ELF-1 (cell line): ENCODE data around the gene MAP3K15.
A peak's percentile ranks its signal among the peaks of the same experiment; 100 is the strongest.

ENCODE experiments used
- DNase-seq: peaks from one replicate; pipeline ENCODE4 v3.0.0-alpha.2; 2016; ENCODE audit warnings: low read depth, low spot score

Gene MAP3K15

DNA sequence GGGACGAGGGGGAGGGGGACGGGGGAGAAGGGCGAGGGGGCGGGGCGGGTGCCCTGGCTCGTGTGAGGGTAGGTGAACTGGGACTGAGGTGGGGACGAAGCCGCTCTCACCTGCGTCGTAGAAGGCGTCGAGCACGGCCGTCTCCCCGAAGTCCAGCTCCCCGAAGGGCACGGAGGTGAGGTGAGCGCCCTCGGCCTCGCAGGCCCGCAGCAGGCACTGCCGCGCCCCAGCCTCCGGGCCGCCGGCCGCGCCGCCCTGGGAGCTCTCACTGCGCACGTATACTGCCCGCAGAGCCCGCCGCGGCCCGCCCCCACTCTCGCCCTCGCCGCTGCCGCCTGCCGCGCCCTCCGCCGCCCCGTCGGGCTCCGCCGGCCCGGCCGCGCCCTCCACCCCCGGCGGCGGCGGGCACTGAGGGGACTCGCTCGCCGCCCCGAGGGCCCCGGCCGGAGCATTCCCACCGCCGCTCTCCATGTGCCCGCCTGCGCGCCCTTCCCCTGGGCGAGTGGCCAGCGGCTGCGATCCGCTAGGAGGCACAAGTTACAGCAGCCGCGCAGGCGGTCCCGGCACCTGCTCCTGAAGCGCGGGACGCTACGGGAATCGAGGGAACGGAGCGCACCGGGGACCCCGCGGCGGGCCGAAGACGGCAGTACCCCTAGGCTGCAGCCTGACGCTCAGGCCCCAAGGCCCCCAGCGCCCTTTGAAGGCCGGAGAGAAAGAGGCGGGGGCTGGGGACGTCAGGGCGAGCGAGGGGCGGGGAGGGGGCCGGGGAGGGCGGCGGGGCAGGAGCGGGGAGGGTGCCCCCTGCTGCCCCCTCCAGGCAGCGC is at the start of gene MAP3K15:
Gene MAP3K15, minus strand, starts transcription at position 718 of the 824 bp plus-strand sequence. Its CDS starts 247 bp downstream, at position 471.
- peak; percentile 64 for DNase-seq

DNA sequence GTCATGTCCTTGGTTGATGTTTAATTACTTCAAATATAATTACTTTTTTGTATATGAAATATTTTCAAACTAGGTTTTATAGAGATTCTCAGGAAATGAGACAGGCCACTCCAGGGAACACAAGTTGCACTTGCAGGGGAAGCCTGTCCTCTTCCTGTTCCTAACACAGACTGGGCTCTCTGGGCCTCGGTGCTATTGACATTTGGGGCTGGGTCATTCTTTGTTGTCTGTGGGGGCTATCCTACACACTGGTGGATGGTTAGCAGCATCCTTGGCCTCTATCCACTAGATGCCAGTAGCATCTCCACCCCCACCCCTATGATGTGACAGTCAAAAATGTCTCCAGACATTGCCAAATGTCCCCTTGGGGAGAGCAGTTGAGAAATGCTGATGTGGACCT is 49.3 kb upstream of the MAP3K15 start:
- DNase-seq: no peak

DNA sequence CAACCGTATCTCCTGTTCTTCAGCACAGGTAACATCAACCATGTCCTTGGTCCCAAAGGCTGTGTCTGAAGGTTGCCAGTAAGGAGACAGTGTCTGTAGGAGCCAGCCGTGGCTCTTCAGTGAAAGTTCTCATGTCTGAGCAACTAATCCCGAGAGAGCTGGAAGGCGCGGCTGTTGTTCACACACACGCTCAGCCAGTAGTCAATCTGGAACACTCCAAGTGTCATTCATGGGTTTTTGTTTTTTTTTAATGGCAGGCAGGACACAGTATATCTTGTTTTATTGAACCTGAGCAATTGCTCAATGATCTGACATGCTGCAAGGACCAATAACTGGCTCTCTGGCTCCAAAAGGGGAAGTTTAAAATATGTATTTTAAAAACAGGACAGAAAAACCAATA is 48.4 kb upstream of the MAP3K15 start:
- no peak for DNase-seq

- no peak for DNase-seq
These were observed 48.0 kb upstream of the MAP3K15 start for GRCh38 chrX:19563327-19563726.

GRCh38 chrX:19560611-19561010 is 45.3 kb upstream of the MAP3K15 start:
- no peak for DNase-seq

- DNase-seq: no peak
These were observed 42.5 kb upstream of the MAP3K15 start for GRCh38 chrX:19557822-19558221.

GRCh38 chrX:19556202-19556601 is 40.9 kb upstream of the MAP3K15 start:
- DNase-seq: no peak

DNA sequence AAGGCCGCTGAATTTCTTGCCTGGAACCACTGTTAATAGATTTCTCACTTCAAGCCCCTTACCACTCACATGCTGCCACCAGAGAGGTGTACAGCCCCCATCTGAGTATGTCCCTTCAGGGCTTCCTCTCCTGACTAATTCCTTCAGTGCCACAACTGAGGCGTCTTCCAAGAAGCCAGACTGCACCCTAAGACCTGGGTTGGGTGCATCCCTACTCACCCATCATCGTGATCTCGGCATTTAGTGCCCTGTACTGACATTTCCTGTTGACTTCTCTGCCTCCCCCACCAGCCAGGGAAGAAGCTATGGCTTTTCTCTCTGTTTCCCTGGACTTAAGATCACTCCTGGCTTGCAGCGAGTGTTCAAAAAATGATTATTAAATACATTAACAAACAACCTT is 40.4 kb upstream of the MAP3K15 start:
- no peak for DNase-seq

GRCh38 chrX:19555236-19555635 is 39.9 kb upstream of the MAP3K15 start:
- no peak for DNase-seq

- no peak for DNase-seq
These were observed 39.5 kb upstream of the MAP3K15 start for GRCh38 chrX:19554786-19555185.

DNA sequence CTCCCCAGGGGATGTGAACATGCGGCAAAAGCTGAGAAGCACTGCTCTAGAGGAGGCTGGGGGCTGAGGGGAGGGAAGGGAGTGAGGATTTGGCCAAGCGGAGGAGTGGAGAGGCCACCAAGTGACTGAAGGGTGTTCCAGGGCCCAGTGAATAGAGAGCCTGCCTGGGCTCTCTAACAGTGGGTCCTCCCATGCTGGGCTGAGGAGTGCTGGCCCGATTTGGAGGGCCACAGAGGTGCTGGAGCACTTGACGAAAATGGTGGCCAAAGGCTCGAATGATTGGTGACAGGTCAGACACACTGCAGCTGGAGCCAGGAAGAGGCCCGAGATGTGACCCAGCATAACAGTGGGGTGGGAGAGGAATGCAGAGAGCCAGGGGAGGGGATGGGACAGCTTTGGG is 37.5 kb upstream of the MAP3K15 start:
- no peak for DNase-seq

DNA sequence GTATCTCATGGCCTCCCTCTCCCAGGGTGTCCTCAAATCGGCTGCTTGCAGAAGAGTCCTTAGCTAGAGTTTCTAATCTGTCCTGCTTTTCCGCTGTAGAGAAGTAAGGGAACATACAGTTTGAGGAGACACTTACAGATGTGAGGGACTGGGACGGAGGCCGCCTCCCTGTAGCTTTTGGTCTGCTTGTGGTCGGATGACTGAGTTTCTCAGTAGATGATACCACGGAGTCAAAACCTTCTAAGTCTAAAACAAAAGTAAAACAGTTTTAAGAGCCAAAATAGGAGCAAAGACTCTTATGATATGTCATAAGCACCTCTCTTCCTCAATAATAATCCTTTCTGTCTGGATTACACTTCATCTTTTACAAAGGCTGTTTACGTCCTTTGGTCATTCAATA is 34.5 kb upstream of the MAP3K15 start:
- DNase-seq: no peak

DNA sequence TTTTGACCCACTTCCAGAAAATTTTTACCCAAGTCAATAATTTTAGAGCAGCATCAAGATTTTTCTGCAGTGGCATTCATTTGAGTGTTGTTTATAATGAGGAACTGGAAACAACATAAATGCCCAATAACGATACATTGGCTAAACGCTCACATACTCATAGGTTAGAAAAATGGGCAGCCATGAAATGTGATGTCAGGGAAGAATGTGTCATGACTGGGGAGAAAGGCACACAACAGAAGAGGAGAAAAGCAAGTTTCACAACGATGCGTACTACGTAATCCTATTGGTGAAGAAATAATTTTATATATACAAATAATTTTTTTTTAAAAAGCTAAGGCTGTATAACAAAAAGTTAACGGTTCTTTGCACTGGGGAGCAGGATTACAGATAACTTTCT is 33.6 kb upstream of the MAP3K15 start:
- no peak for DNase-seq

DNA sequence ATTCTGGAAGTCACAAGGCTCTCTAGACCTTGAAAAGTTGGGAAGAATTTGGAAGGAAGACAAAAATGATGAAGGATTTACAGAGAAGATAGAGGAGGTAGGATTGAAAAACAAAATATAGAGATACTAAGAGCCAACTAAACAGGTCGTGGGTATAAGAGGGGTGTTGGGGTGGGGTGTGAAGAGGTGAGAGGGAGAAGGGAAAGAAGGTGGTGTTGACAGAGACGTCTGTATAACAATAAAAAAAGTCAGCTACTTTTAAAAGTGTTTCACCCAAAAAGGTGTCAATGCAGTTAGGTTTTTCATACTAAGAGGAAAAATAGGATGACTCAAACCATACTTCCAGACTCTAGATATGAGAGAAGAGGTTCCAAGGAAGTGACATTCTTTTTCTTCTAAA is 33.0 kb upstream of the MAP3K15 start:
- no peak for DNase-seq

- peak; percentile 14 for DNase-seq
These were observed 30.3 kb upstream of the MAP3K15 start for GRCh38 chrX:19545651-19546050.

DNA sequence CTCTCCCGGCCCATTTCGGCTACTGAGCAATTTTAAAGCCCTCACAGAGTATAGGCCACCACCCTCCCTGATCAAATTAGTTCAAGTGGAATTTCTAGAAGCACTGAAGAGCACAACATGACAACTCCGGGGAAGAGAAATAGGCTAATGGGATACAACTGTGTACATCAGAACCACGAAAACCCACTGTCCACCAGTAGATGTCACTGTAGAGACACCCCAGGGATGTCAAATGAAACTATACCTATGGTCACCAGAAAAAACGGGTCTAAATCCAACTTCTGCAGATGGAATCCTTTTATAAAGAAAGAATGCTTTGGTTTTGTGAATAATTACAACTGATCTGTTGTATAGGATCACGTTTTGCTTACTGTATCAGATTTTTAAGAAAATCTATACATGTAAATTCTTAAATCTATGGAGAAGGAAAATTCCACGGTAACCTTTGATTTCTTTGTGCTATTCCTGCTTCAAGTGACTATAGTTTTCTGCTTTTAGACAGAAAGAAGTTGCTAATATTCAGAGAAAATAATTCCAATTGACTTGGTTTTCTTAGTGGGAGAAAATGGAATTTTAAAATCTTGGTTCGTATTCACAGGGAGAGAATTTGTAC is 29.5 kb upstream of the MAP3K15 start:
- peak; percentile 55 for DNase-seq

DNA sequence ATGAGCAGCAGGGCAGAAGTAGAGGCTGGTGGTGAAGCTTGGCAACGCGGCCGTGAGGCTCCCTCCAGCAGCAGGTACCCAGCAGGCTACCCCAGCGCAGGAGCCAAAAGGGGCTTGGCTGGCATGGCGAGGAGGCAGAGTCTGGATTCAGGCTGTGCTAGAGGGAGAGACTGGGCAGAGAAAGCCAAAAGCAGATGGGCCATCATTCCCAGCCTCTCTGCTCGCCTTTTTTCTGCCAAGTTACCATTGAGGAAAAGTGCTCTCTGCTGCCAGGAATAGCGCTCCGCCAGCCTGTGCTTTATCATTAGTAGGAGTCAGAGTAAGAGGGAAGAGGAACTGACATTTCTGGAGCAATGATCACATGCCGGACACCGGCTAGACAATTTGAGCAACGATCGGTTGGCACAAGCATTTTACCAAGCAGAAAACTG is 28.7 kb upstream of the MAP3K15 start:
- DNase-seq: no peak

DNA sequence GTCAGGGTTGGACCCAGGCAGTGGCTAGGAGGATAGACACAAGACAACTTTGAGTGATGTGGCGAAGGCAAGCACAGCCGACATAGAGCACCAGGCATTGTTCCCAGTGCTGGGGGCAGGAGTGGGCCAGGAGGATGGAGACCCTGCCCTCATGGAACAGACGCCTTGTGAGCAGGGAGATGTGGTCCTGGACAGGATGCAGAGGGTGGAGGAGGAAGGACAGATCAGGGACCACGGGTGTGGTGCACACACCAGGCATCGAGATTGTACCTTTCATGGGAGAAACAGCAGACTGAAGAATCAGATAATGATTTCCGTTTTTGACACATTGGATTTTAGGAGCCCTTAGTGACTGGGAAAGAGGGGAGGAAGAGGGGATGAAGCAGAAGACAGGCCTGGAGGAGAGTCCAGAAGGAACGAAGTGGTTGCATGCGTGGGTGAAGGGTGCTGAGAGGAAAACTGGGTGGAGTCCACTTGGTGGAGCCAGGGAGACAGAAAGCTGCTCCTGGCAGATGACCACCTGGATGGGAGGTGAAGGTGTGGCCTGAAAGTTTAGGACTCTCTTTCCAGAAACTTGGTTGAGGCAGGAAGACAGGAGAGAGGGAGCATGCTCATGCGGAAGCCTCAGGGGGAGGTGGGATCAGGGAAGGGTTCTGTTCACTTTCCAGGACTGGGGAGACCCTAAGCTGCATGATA is 27.9 kb upstream of the MAP3K15 start:
- DNase-seq: no peak

GRCh38 chrX:19541931-19542330 is 26.6 kb upstream of the MAP3K15 start:
- DNase-seq: no peak

- DNase-seq: no peak
These were observed 25.9 kb upstream of the MAP3K15 start for GRCh38 chrX:19541196-19541595.

GRCh38 chrX:19540076-19540475 is 24.8 kb upstream of the MAP3K15 start:
- DNase-seq: no peak

DNA sequence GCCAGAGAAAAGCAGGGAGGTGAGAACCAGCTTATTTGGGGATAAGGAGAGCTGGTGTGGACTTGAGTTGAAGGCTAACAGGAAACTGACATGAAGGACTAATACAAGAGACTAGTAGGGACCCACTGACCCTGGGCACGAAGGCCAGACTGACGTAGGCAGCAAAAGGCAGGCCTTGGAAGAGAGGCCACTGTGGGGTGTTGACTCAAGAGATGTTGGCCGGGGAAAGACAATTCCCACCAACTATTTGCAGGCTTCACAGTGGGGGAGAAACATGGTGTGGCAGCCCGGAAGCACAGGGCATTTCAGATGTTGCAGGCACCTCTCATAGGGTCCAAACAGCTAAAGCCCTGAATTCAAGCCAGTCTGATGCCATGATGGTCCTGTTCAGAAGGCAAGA is 24.4 kb upstream of the MAP3K15 start:
- no peak for DNase-seq

DNA sequence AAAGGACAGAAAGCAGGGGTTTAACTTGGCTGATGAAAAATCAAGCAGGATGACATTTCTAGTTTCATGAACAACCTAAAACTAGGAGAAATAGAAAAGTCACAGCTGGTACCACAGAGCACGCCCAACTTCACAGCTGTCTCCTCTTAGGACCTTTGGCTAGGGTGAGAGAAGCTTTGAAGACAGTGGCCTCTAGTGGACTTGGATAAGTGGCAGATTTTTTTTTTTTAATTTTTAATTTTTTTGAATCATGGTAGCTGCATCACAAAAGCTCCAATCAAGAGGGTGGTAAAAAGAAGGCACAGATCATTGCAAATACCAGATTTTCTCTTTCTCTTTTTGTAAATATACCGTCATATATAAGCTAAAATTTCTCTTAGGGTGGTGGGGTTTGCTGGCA is 20.2 kb upstream of the MAP3K15 start:
- DNase-seq: no peak
